PFSK-1 (cell line): ENCODE results near the gene RAD51D.

ENCODE experiments used
- FOXP2 ChIP-seq: optimal IDR thresholded peaks from 2 replicates; pipeline ENCODE3; 2011; ENCODE audit warnings: borderline replicate concordance, control low read depth, inconsistent platforms; ENCODE audit not compliant: insufficient read depth; ENCODE audit errors: extremely low read length, extremely low read depth
- POLR2AphosphoS5 ChIP-seq: IDR thresholded peaks from 2 replicates; pipeline ENCODE4 v1.6.1; 2012; ENCODE audit warnings: low read depth, mild to moderate bottlenecking, control low read depth, low read length, moderate library complexity
- REST ChIP-seq, 2 experiments: IDR thresholded peaks; 2 replicates each; pipeline versions ENCODE4 v1.6.1 to v1.8.0; 2011 to 2012; ENCODE audit warnings: low read depth in 2 of 2, low read length in 2 of 2, control low read depth in 1 of 2, inconsistent platforms in 1 of 2, mild to moderate bottlenecking in 1 of 2, moderate library complexity in 1 of 2; ENCODE audit not compliant: insufficient read depth in 1 of 2
- SIN3A ChIP-seq: IDR thresholded peaks from 2 replicates; pipeline ENCODE4 v1.6.1; 2012; ENCODE audit warnings: mild to moderate bottlenecking, low read length, moderate library complexity, borderline replicate concordance; ENCODE audit not compliant: insufficient read depth
- TAF1 ChIP-seq: IDR thresholded peaks from 2 replicates; pipeline ENCODE4 v1.6.1; 2012; ENCODE audit warnings: low read length, control low read depth, borderline replicate concordance; ENCODE audit not compliant: insufficient read depth

The RAD51D gene

GRCh38 chr17:35121315-35121714 is 1.7 kb upstream of the RAD51D start, which contains the start of gene FNDC8:
FNDC8 (plus strand) TSS chr17:35121615; CDS start chr17:35121694, 79 bp downstream.
- TF ChIP-seq REST (IDR thresholded peaks at IDR 0.05; ENCODE audit: insufficient read depth in 1 of 2, low read depth in 2 of 2, low read length in 2 of 2) (no peak), POLR2AphosphoS5 (no peak), TAF1 (no peak), SIN3A (no peak)

- TF ChIP-seq SIN3A (no peak), REST (IDR thresholded peaks at IDR 0.05; ENCODE audit: insufficient read depth in 1 of 2, low read depth in 2 of 2, low read length in 2 of 2) (no peak), TAF1 (no peak), POLR2AphosphoS5 (no peak), FOXP2 (no peak)
These were observed 1.7 kb downstream of the RAD51D start for GRCh38 chr17:35117984-35118383.

GRCh38 chr17:35116845-35117244 is 2.8 kb downstream of the RAD51D start:
- TF ChIP-seq FOXP2 (no peak), REST (IDR thresholded peaks at IDR 0.05; ENCODE audit: insufficient read depth in 1 of 2, low read depth in 2 of 2, low read length in 2 of 2) (no peak), SIN3A (no peak), POLR2AphosphoS5 (no peak), TAF1 (no peak)

- TF ChIP-seq REST (IDR thresholded peaks at IDR 0.05; ENCODE audit: insufficient read depth in 1 of 2, low read depth in 2 of 2, low read length in 2 of 2) (no peak), SIN3A (no peak), FOXP2 (no peak), TAF1 (no peak), POLR2AphosphoS5 (no peak)
These were observed 14.7 kb downstream of the RAD51D start for GRCh38 chr17:35104844-35105450.
